HG03432 (cell line): ENCODE measurements around the gene PASK.
"Not testable (repeated sequence)": the region's sequence is repeated elsewhere in the genome, so short reads cannot be mapped to it uniquely, and the experiment has no call there.

ENCODE experiments used
- ATAC-seq: cut with Tn5 transposase; IDR thresholded peaks from one replicate; pipeline ENCODE4 v1.9.1; 2021; ENCODE audit warnings: mild to moderate bottlenecking, moderate library complexity; ENCODE audit not compliant: unreplicated experiment

Gene PASK

DNA sequence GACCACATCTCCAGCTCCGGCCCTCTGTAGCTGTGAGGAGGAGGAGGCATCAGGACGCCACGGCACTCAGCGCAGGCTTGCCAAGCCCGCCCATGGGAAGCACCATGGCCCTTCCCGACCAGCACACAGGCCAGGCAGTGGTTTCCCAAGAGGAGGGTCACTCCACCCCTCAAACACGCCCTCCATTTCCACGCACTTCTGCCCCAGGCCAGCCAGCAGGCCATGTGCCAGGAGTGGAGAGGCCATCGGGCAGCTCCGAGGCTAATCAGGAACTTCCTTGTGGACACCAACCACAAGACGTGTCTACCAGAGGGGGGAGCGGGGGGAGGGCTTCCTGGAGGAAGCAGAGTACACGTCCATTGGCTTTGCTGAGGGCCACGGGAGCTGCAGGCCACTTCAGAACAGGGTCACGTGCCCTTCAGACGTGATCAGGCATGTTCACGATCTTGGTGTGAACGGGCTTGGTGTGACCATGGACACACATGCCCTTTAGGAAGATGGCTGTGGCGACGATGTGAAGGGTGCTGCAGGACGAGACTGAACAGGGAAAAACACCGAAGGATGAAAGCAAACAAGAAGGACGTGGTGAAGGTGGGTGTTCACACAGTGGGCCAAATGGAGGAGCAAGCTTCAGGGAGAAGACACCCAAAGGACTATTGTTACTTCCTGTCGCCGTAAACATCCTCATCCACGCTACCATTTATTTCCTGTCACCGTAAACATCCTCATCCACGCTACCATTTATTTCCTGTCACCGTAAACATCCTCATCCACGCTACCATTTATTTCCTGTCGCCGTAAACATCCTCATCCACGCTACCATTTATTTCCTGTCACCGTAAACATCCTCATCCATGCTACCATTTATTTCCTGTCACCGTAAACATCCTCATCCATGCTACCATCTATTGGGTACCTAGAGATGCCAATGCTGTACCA lies 40.7 kb downstream of the PASK start:
- ATAC-seq, result no peak

- no peak for ATAC-seq
Measured at GRCh38 chr2:241107031-241107783, 42.1 kb downstream of the PASK start.

- no peak for ATAC-seq
Measured at GRCh38 chr2:241105641-241106040, 43.6 kb downstream of the PASK start.

- not testable (repeated sequence) for ATAC-seq
Measured at GRCh38 chr2:241104611-241105010, 44.7 kb downstream of the PASK start.

- ATAC-seq, result no peak
Measured at GRCh38 chr2:241103176-241103595, 46.1 kb downstream of the PASK start.

- peak; percentile 86 for ATAC-seq
Measured at GRCh38 chr2:241102239-241102803, 47.0 kb downstream of the PASK start, which contains the start of gene MTERF4. TSS of gene MTERF4 (minus strand) at chr2:241102287. CDS start at chr2:241102273, 14 bp downstream.

- no peak for ATAC-seq
Measured at GRCh38 chr2:241099246-241099645, 50.0 kb downstream of the PASK start.

DNA sequence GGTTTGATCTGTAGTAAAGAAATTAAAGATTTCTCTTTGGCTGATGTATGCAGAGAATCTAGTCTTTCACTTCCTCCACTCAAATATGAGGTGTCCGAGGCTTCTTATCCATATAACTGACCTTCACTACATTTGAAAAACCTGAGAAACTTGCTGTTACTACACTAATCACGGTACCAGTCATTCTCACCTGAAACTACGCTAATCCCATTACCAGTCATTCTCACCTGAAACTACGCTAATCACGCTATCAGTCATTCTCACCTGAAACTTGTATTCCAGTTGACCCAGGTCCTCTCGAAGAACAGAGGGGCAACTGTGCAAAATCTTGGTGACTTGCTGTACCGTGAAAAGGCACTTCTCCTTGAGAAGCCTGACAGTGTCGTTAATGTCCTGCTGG lies 52.3 kb downstream of the PASK start:
- ATAC-seq, result peak; percentile 48

- ATAC-seq, result no peak
Measured at GRCh38 chr2:241095594-241096290, 53.5 kb downstream of the PASK start.

GRCh38 chr2:241094924-241095420 lies 54.3 kb downstream of the PASK start:
- ATAC-seq, result no peak

- no peak for ATAC-seq
Measured at GRCh38 chr2:241094172-241094571, 55.1 kb downstream of the PASK start.

GRCh38 chr2:241093133-241093781 lies 56.0 kb downstream of the PASK start:
- ATAC-seq, result not testable (repeated sequence)

DNA sequence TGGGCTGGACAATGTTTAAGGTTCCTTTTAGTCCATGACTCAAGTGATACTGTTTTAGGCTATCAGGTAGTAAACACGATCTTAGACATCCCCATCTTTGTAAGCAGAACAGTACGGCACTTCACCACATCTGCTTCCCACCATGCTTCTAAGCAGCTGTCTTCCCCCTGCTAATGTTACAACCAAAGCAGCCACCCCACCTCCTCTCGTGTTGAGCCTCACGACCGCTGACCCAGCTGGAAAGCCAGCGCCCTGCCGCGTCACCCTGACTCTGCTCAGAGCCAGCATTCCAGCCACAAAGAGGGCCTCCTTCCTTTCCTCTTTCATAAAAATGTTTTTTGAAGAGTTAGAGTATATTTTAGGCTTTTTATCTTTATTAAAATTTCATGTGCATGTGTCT lies 56.6 kb downstream of the PASK start:
- ATAC-seq, result no peak

GRCh38 chr2:241091734-241092445 lies 57.4 kb downstream of the PASK start:
- no peak for ATAC-seq

GRCh38 chr2:241091201-241091600 lies 58.1 kb downstream of the PASK start:
- ATAC-seq, result no peak

DNA sequence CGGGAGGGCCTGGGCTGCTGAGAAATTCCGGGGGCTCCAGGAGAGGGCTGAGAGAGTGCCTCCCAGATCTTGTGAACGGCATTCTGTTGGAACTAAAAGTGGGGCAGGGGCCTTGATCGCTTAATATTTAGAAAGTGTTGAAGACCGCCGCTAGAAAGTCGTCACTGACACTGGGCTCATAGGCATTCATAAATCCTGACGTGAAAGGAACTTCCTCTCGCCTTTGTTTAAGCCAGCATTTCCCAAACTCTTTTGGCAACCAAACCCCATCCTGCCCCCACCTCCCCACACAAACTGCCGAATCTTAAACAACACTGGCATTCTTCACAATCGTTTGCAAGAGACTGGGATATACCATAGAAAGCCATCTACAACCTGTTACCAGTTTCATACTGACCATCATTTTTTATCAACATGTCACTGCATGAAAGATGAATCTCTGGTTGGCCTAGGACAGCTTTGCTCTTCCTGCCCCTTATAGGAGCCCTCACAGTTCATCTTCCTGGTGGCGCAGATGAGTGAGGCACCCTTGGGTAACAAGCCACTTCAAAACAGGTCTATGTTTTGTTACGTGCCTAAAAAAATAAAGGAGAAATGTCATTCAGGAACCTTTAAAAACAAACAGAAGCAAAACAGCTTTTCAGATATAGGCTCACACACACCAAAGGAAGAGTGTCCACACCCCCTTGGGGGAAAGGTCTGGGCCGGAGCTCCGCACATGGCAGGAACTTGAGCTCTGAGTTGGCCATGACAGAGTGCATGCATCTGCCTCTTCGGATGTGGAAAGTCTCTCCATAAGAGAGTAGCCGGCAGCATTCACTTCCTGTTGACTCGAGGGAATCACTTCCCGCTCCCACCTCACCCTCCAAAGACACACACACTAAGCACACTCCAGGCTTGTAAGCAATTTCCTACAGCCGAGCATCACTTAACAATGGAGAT lies 60.2 kb downstream of the PASK start:
- no peak for ATAC-seq

DNA sequence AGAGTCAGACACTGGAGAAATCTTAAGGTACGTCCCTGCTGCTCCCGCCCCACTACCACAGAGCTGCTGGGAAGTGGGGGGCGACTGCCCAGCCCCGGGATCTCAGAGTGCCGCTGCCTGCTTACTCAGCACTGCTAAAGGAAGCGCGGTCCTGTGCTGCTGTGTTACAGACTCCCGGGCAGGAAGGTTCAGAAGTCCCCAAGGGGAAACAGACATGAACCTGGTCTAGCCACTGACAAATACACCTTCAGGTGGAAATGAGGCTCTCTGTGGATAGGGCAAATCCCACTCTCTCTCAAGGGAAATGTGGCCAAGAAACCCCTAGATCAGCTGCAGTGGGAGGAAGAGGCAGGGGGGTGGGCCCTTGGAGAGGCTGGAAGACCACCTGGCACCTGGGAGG lies 60.9 kb downstream of the PASK start:
- ATAC-seq, result peak; percentile 55
